T-cell (primary cell): ENCODE measurements around the gene GLP1R. TPM values are rescaled to one million over a fixed set of nuclear protein-coding genes. Genes with fewer than 3 reads are reported as not detected.

Experiments used
- ATAC-seq, 4 experiments: fragments of 200-7000 bp in 3 of 4; fragments of 150-1000 bp in 1 of 4; cut with Tn5 transposase; replicated peaks in 1 of 4; 1 replicate in 3 of 4; 2 replicates in 1 of 4; pipeline ENCODE4 v1.10.0; 2021; ENCODE audit warnings: moderate library complexity in 3 of 4, mild to moderate bottlenecking in 2 of 4, moderate number of reproducible peaks in 1 of 4
- CTCF ChIA-PET, 2 donors: fragments of 300-600 bp; sonication (Branson Sonifier 250); formaldehyde crosslinking; loops; one replicate each; lab custom pipeline; 2022; ENCODE audit warnings: antibody characterized with exemption in 2 of 2; lab: Charles Lee
- POLR2A ChIA-PET, 2 donors: fragments of 300-600 bp; sonication (Branson Sonifier 250); formaldehyde crosslinking; loops; one replicate each; lab custom pipeline; 2022; ENCODE audit warnings: antibody characterized with exemption in 2 of 2; lab: Charles Lee
- DNase-seq, 35 experiments: peaks; one replicate each; pipeline versions ENCODE4 v3.0.0 to v3.0.0-alpha.2; 2013 to 2023
- H3K27ac ChIP-seq: one replicate; pipeline ENCODE4 v1.5.1; 2013; ENCODE audit warnings: low read length
- H3K27me3 ChIP-seq, 2 experiments: replicated peaks in 1 of 2; 1 replicate in 1 of 2; 2 replicates in 1 of 2; pipeline versions ENCODE4 v1.6.1 to v1.7.0; 2013; ENCODE audit warnings: low read length in 1 of 2, mixed read lengths in 1 of 2; ENCODE audit not compliant: control insufficient read depth in 2 of 2, insufficient read depth in 2 of 2; ENCODE audit errors: extremely low read depth in 1 of 2
- H3K36me3 ChIP-seq, 2 donors: 1 replicate in 1 of 2; 2 replicates in 1 of 2; pipeline versions ENCODE4 v1.6.1 to v1.7.0; 2013; ENCODE audit warnings: low read length in 1 of 2; ENCODE audit not compliant: control insufficient read depth in 2 of 2, insufficient read depth in 1 of 2; ENCODE audit errors: extremely low read depth in 1 of 2
- H3K4me1 ChIP-seq, 2 experiments: 1 replicate in 1 of 2; 2 replicates in 1 of 2; pipeline versions ENCODE4 v1.6.1 to v1.7.0; 2013; ENCODE audit warnings: low read length in 2 of 2, mixed read lengths in 1 of 2; ENCODE audit not compliant: insufficient read depth in 2 of 2, control insufficient read depth in 1 of 2; ENCODE audit errors: extremely low read depth in 1 of 2
- H3K4me3 ChIP-seq, 2 donors: 1 replicate in 1 of 2; 2 replicates in 1 of 2; pipeline versions ENCODE4 v1.5.1 to v1.7.0; 2013; ENCODE audit warnings: mild to moderate bottlenecking in 2 of 2, low read length in 1 of 2, moderate library complexity in 1 of 2; ENCODE audit not compliant: control insufficient read depth in 1 of 2; ENCODE audit errors: extremely low read depth in 1 of 2
- H3K9me3 ChIP-seq: 2 replicates; pipeline ENCODE4 v1.7.0; 2013
- H3K27ac Mint-ChIP-seq, 2 donors: one replicate each; pipeline ENCODE4 v1.8.0; 2020 to 2021; ENCODE audit warnings: mild to moderate bottlenecking in 2 of 2, mixed read lengths in 2 of 2
- H3K27me3 Mint-ChIP-seq, 2 donors: one replicate each; pipeline ENCODE4 v1.8.0; 2021 to 2022; ENCODE audit warnings: mixed read lengths in 2 of 2
- H3K36me3 Mint-ChIP-seq: one replicate; pipeline ENCODE4 v1.8.0; 2021; ENCODE audit warnings: mixed read lengths
- H3K4me1 Mint-ChIP-seq, 3 donors: one replicate each; pipeline ENCODE4 v1.8.0; 2020 to 2022; ENCODE audit warnings: mixed read lengths in 3 of 3, mild to moderate bottlenecking in 1 of 3
- H3K4me3 Mint-ChIP-seq, 3 donors: one replicate each; pipeline ENCODE4 v1.8.0; 2020 to 2022; ENCODE audit warnings: mild to moderate bottlenecking in 3 of 3, mixed read lengths in 3 of 3, moderate library complexity in 3 of 3
- H3K9me3 Mint-ChIP-seq, 3 donors: one replicate each; pipeline ENCODE4 v1.8.0; 2020 to 2022; ENCODE audit warnings: mixed read lengths in 3 of 3
- WGBS: methylation state at CpG from one replicate; pipeline ENCODE4 v1.1.5; 2013; ENCODE audit warnings: missing lambda C conversion rate; ENCODE audit not compliant: insufficient coverage; 5-methylcytosine and 5-hydroxymethylcytosine counted together
- total RNA-seq, 35 experiments: library from RNA in 6 of 35; stranded (reverse) in 6 of 35; fragments of 120-200 nt in 1 of 35; gene quantifications; one replicate each; pipeline versions ENCODE4 v1.2.1 to v1.2.4 and lab custom pipeline; 2013 to 2026

The GLP1R gene
- total RNA-seq, 5 donors from 2014 or later (not counting 1 experiment from before 2014, with no cell fraction given), result 0.07 TPM; not detected in 4

DNA sequence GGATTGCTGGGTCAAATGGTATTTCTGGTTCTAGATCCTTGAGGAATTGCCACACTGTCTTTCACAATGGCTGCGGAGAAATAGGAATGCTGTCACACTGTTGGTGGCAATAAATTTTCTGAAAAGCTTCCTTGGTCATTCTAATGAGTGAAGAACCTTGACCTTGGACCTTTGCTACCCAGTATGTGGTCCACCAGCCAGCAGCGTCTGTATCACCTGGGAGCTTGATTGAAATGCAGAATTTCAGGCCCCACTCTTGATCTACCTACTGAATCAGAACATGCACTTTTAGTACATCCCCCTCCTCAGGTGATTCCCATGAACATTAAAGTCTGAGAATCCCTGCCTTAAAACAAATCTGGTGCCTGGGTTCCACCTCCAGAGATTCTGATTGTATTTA, 27.5 kb upstream of the GLP1R start:
- 94% methylated on average over 2 of the region's 2 CpGs for WGBS
- H3K27ac Mint-ChIP-seq, result no peak overlapping the region
- no peaks in the 10 kb centered on the region for H3K4me1 Mint-ChIP-seq
- H3K4me3 ChIP-seq, result no peak overlapping the region
- CTCF ChIA-PET, result no interaction called here
- no peaks in the 10 kb centered on the region for H3K36me3 ChIP-seq
- H3K36me3 Mint-ChIP-seq, result no peaks in the 10 kb centered on the region
- POLR2A ChIA-PET, result no interaction called here
- H3K27ac ChIP-seq, result no peak overlapping the region
- no peaks in the 10 kb centered on the region for H3K9me3 ChIP-seq
- H3K27me3 ChIP-seq, result peaks cover 0 to 11% of the 10 kb centered on the region in 2 experiments
- DNase-seq (no peak), ATAC-seq (no peak)
- H3K27me3 Mint-ChIP-seq, result peaks cover 0 to 5% of the 10 kb centered on the region in 2 donors
- H3K4me3 Mint-ChIP-seq, result no peak overlapping the region
- H3K9me3 Mint-ChIP-seq, result no peaks in the 10 kb centered on the region
- H3K4me1 ChIP-seq, result no peaks in the 10 kb centered on the region

DNA sequence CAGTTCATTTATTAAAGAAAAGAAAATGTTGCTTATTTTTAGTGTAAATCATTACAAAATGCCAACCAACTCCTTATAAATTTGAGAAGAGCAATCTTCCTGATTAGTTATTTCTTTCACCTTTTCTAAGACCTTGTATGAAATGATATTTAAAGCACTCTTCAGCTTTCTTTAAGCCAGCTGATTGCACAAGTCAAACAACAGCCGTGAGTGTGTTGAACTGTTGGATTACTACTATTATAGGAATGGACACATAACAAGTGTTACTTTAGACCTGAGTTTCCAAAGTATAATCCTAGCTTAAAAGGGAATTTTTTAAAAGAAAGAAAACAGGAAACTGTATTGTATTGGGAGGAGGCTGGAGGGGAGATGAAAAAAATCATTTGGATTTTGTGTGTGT, 26.8 kb upstream of the GLP1R start:
- Histone ChIP-seq H3K4me3 (no peak overlapping the region), H3K9me3 (no peaks in the 10 kb centered on the region), H3K36me3 (no peaks in the 10 kb centered on the region), H3K27ac (no peak overlapping the region), H3K4me1 (no peaks in the 10 kb centered on the region), H3K27me3 (peaks cover 3 to 15% of the 10 kb centered on the region in 2 experiments)
- Mint-ChIP-seq H3K36me3 (no peaks in the 10 kb centered on the region), H3K27me3 (peaks cover 4 to 11% of the 10 kb centered on the region in 2 donors), H3K9me3 (no peaks in the 10 kb centered on the region), H3K4me1 (no peaks in the 10 kb centered on the region), H3K4me3 (no peak overlapping the region), H3K27ac (no peak overlapping the region)
- ChIA-PET POLR2A (interaction anchor here in 1 of 2 donors (0.5 kb wide), 1 partner anchor 1152 kb away, joined by 4 read pairs; no protein-coding TSS in a partner anchor), CTCF (no interaction called here)
- ATAC-seq, result no peak
- no peak for DNase-seq
- WGBS, result no CpG with 5 or more reads among the region's 1 CpG

DNA sequence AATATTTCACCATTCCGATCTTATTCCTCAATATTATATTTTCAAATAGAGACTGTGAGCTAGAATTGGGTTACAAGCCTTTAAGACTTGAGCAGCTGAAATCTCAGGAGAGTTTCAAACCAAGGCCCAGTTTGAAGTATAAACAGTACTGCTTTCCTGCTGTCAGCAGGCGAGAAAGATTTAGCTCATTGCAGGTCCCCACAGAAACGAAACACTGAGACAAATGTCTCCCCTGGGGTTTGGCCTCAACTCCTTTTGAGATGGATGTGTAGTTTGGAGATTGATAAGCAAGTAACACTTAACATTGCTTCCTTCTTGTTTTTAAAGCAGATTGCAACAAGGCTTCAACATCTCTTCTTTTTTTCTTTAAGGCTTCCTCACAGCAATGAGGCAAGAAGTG, 22.4 kb upstream of the GLP1R start:
- peaks cover 3 to 16% of the 10 kb centered on the region in 2 experiments for H3K27me3 ChIP-seq
- H3K4me3 ChIP-seq, result no peak overlapping the region

DNA sequence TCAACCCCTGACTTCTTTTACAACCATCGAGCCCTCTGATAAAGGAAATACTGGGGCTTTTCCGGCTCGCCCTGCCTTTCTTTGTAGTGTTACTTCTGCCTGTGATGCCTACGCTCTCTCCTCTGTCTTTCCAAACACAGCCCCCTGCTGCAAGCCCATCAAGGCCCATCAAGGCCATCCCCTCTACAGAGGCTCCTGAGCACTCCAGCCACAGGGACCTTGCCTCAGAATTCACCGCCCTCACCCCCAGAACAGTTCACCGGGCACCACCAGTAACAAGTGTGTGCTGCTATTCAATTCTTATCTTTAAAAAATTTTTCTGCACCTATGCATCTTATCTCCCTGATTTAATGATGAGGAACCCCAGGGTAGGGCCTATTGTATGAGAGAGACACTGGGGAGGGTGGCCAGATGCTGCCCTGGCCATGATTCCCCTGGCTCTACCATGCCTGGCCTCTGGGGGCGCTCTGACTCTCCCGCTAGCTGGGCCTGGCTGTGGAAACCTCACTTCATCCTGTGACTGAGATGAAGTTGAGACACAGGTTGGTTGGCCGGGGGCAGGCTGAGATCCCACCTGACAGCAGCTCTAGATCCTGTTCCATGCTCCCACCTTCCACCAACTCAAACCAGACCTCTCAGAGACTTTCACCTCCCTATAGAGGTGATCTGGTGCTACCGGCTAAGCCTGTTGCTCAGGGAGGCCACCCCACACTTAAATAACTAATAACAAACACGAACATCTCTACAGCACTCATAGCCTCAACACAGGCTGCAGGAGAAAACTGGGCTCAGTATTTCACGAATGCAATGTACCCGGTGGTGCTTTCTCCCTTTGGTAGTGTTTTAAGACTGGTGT, 19.2 kb upstream of the GLP1R start:
- CTCF ChIA-PET, result interaction anchor here in 1 of 2 donors (0.5 to 1.2 kb wide), 2 partner anchors 206 to 324 kb away, joined by 3 read pairs; no protein-coding TSS in a partner anchor
- peaks cover 21 to 29% of the 10 kb centered on the region in 2 donors for H3K27me3 Mint-ChIP-seq
- ATAC-seq, result peak in 2 of 4 experiments; percentile 46 to 53

More for the DNA sequence above, 22.4 kb upstream of the GLP1R start:
- Mint-ChIP-seq H3K27me3 (peaks cover 17 to 22% of the 10 kb centered on the region in 2 donors), H3K4me1 (no peaks in the 10 kb centered on the region), H3K27ac (no peak overlapping the region), H3K9me3 (no peaks in the 10 kb centered on the region), H3K4me3 (no peak overlapping the region), H3K36me3 (no peaks in the 10 kb centered on the region)
- ChIA-PET POLR2A (interaction anchor here in 1 of 2 donors (0.5 kb wide), 1 partner anchor 259 kb away, joined by 3 read pairs; no protein-coding TSS in a partner anchor), CTCF (no interaction called here)
- H3K36me3 ChIP-seq, result no peaks in the 10 kb centered on the region
- no peak for ATAC-seq
- no peak for DNase-seq
- H3K9me3 ChIP-seq, result no peaks in the 10 kb centered on the region
- H3K4me1 ChIP-seq, result no peaks in the 10 kb centered on the region
- no CpG with 5 or more reads among the region's 3 CpGs for WGBS
- no peak overlapping the region for H3K27ac ChIP-seq

DNA sequence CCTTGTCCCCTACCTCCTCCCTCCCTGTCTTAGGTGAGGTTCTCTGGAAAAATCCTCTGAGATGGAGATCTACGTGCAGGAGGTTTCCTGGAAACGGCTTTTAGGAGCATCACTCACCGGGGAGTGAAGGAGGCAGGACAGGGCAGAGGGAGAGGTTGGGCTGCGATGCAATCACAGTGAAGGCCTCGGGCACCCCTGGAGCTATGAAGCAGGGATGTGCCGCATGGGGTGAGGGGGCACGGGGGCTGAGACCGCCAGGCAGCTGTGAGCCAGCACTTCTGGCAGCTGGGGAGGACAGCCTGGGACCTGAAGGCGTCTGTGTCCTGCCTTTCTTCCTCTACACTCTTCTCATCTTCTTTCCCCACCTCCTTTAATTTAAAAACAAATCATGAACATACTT, 12.9 kb upstream of the GLP1R start:
- Mint-ChIP-seq H3K4me1 (no peaks in the 10 kb centered on the region), H3K36me3 (no peaks in the 10 kb centered on the region), H3K27me3 (peaks cover 34 to 51% of the 10 kb centered on the region in 2 donors), H3K9me3 (no peaks in the 10 kb centered on the region), H3K27ac (no peak overlapping the region), H3K4me3 (no peak overlapping the region)
- Histone ChIP-seq H3K36me3 (no peaks in the 10 kb centered on the region), H3K4me3 (no peak overlapping the region), H3K4me1 (no peaks in the 10 kb centered on the region), H3K9me3 (no peaks in the 10 kb centered on the region), H3K27me3 (peaks cover 8 to 35% of the 10 kb centered on the region in 2 experiments), H3K27ac (no peak overlapping the region)
- DNase-seq (no peak), ATAC-seq (no peak)
- ChIA-PET CTCF (no interaction called here), POLR2A (no interaction called here)
- WGBS, result 57% methylated on average over 6 of the region's 9 CpGs

More for the DNA sequence above, 19.2 kb upstream of the GLP1R start:
- Histone ChIP-seq H3K27me3 (peaks cover 9 to 10% of the 10 kb centered on the region in 2 experiments), H3K36me3 (no peaks in the 10 kb centered on the region), H3K4me1 (no peaks in the 10 kb centered on the region), H3K4me3 (no peak overlapping the region), H3K9me3 (no peaks in the 10 kb centered on the region), H3K27ac (no peak overlapping the region)
- no peak overlapping the region for H3K27ac Mint-ChIP-seq
- no peaks in the 10 kb centered on the region for H3K4me1 Mint-ChIP-seq
- no peak overlapping the region for H3K4me3 Mint-ChIP-seq
- POLR2A ChIA-PET, result no interaction called here
- H3K36me3 Mint-ChIP-seq, result no peaks in the 10 kb centered on the region
- peak in 26 of 35 experiments; percentile 8 to 48 (median 20) for DNase-seq
- 70% methylated on average over 8 of the region's 13 CpGs for WGBS
- H3K9me3 Mint-ChIP-seq, result no peaks in the 10 kb centered on the region

DNA sequence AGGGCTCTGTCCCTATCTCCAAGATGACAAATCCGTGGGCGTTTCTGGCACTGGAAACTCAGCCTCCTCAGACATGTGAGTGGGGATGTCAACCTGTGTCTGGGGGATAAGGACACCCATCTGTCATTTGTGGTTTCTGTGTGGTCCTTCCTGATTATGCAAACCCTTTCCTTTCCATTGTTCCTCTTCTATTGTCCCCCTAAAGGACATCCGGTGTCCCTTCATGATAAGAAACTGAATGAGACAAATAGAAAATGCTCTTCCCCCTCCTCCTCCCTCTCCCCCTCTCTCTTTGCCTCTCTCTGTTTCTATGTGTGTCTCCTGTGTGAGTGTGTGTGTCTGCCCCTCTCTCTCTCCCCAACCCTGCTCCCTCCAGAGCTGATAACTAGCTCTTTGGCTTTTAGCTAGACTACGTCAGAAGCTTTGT, 11.5 kb upstream of the GLP1R start:
- H3K4me1 Mint-ChIP-seq, result no peaks in the 10 kb centered on the region
- H3K27ac Mint-ChIP-seq, result no peak overlapping the region
- no CpG with 5 or more reads among the region's 4 CpGs for WGBS
- Histone ChIP-seq H3K9me3 (no peaks in the 10 kb centered on the region), H3K27ac (no peak overlapping the region), H3K4me1 (no peaks in the 10 kb centered on the region), H3K27me3 (peaks cover 5 to 42% of the 10 kb centered on the region in 2 experiments), H3K36me3 (no peaks in the 10 kb centered on the region), H3K4me3 (no peak overlapping the region)
- ChIA-PET POLR2A (no interaction called here), CTCF (no interaction called here)
- no peaks in the 10 kb centered on the region for H3K9me3 Mint-ChIP-seq
- ATAC-seq, result no peak
- H3K4me3 Mint-ChIP-seq, result no peak overlapping the region
- H3K27me3 Mint-ChIP-seq, result peaks cover 34 to 57% of the 10 kb centered on the region in 2 donors
- no peaks in the 10 kb centered on the region for H3K36me3 Mint-ChIP-seq
- no peak for DNase-seq
